RWPE2 (cell line): ENCODE results near the gene MIEF2.

Source experiments
- ATAC-seq: fragments of 200-7000 bp; cut with Tn5 transposase; 3 replicates; pipeline ENCODE4 v1.9.1; 2021; ENCODE audit warnings: low read depth
- DNase-seq: peaks from one replicate; pipeline ENCODE4 v3.0.0-alpha.2; 2020; ENCODE audit warnings: low spot score
- H3K27ac ChIP-seq: fragments of 450-650 bp; 2 replicates; pipeline ENCODE4 v1.5.1; 2017; ENCODE audit warnings: mild to moderate bottlenecking; ENCODE audit not compliant: poor library complexity, severe bottlenecking
- H3K27me3 ChIP-seq: fragments of 250-450 bp; sonication (Bioruptor Pico); 2 replicates; pipeline ENCODE4 v1.5.1; 2021; ENCODE audit warnings: mild to moderate bottlenecking, moderate library complexity; ENCODE audit not compliant: insufficient read depth, poor library complexity, severe bottlenecking
- H3K36me3 ChIP-seq: fragments of 250-450 bp; sonication (Bioruptor Pico); 2 replicates; pipeline ENCODE4 v1.5.1; 2020; ENCODE audit warnings: low read depth, mild to moderate bottlenecking, moderate library complexity
- H3K4me1 ChIP-seq: fragments of 250-450 bp; sonication (Bioruptor Pico); 2 replicates; pipeline ENCODE4 v1.5.1; 2021; ENCODE audit warnings: mild to moderate bottlenecking, moderate library complexity; ENCODE audit not compliant: insufficient read depth, poor library complexity, severe bottlenecking
- H3K4me3 ChIP-seq: fragments of 250-450 bp; sonication (Bioruptor Pico); 2 replicates; pipeline ENCODE4 v1.5.1; 2021; ENCODE audit warnings: mild to moderate bottlenecking, moderate library complexity; ENCODE audit not compliant: severe bottlenecking
- H3K9me3 ChIP-seq: fragments of 250-450 bp; sonication (Bioruptor Pico); 2 replicates; pipeline ENCODE4 v1.5.1; 2021; ENCODE audit warnings: mild to moderate bottlenecking, moderate library complexity; ENCODE audit not compliant: severe bottlenecking
- TF ChIP-seq, protein P1 (sequence below): fragments of 450-650 bp; IDR thresholded peaks from one replicate; pipeline ENCODE4 v1.5.1; 2017; ENCODE audit warnings: mild to moderate bottlenecking, moderate library complexity; ENCODE audit not compliant: poor library complexity, severe bottlenecking

The MIEF2 gene

DNA sequence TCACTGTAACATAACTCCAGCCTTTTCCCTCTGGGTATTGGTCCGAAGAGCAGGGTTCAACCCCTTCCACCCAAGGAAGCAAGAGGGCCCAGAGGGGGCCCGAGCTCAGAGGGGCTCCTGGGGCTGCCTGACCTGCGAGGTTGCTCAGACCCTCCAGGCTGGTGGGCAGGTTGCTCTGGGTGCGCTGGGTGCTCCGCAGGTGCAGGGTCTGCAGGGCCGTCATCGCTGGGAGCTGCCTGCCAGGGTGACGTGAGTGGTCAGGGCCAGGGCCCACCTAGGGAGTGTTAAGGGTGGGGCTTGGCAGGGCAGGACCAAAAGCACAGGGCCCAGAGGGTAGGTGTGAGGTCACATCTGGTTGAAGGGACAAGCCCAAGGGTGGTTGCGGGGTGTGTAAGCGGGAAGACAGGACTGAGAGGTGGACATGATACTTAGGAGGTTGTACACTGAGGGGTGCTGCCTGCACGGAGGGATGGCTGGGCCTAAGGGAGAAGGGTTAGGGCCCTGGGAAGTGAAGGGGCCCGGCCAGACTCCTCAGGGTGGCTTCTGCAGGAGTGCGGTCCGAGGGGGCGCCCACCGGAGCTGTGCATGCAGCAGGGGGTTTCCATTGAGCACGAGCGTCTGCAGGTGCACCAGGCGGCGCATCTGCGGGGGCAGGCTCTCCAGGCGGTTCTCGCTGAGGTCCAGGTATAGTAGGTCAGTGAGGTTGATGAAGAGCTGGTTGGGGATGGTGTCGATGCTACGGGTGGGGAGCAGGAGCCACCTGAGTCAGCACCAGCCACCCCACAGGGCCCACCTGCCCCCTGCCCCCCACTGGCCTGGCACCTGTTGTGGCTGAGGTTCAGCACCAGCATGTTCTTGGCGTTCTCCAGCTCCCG is 6.3 kb upstream of the MIEF2 start:
- DNase-seq (no peak), ATAC-seq (no peak)
- Histone ChIP-seq H3K27ac (no peak overlapping the region), H3K4me3 (no peak overlapping the region), H3K36me3 (peaks cover 78% of the 10 kb centered on the region), H3K27me3 (no peaks in the 10 kb centered on the region), H3K9me3 (no peaks in the 10 kb centered on the region), H3K4me1 (peaks cover 7% of the 10 kb centered on the region)
- TF ChIP-seq, protein P1, sequence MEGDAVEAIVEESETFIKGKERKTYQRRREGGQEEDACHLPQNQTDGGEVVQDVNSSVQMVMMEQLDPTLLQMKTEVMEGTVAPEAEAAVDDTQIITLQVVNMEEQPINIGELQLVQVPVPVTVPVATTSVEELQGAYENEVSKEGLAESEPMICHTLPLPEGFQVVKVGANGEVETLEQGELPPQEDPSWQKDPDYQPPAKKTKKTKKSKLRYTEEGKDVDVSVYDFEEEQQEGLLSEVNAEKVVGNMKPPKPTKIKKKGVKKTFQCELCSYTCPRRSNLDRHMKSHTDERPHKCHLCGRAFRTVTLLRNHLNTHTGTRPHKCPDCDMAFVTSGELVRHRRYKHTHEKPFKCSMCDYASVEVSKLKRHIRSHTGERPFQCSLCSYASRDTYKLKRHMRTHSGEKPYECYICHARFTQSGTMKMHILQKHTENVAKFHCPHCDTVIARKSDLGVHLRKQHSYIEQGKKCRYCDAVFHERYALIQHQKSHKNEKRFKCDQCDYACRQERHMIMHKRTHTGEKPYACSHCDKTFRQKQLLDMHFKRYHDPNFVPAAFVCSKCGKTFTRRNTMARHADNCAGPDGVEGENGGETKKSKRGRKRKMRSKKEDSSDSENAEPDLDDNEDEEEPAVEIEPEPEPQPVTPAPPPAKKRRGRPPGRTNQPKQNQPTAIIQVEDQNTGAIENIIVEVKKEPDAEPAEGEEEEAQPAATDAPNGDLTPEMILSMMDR, result no peak

DNA sequence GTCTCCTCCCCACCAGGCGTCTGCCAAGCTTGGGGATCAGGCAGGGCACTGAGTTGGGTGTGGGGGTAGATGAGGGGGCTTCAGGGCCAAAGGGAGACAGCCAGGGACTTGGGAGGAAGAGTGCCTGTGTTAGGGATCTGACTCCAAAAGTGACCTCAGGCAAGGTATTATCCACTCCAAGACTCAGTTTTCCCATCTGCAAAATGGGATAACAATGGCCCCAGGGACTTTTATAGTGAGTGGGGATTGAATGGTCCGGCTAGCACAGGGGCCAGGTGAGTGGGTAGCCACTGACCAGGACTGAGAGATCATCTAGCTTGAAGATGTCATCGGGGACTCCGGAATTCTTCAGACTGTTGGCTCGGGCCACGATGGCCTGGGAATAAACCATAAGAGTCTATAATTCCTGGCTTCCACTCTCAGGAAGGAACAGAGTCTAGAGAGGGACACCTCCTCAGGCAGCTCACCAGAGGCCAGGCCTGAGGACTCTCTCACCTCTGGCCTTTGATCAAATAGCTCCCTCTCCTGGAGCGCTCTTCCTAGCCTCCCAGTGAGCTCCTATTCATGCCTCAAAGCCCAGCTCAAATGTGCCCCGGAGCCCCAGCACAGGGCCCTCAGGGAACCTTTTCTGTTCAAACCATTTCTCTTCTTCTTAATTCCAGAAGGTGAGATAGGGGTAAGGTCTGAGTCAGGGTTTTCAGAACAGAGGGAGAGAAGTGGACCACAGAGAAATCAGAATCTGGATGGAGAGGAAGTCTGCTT is 5.4 kb upstream of the MIEF2 start:
- Histone ChIP-seq H3K36me3 (peaks cover 69% of the 10 kb centered on the region), H3K27ac (no peak overlapping the region)

DNA sequence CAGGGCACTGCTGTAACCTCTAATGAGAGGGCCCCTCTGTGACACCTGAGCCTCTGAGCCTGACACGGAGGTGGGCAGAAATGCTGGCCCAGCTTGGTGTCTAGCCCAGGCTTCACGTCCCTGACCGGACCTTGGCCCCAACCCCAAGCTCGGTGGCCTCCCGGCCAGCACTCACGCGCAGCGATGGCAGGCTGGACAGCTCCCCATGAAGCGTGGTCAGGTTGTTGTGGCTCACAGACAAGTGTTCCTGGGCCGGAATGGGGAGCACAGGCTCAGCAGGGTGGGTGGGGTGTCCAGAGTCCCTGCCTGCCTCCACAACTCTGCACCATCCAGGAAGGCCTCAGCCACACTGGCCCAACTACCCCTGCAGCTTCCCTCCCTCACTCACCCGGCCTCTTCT is 4.1 kb upstream of the MIEF2 start:
- Histone ChIP-seq H3K9me3 (no peaks in the 10 kb centered on the region), H3K36me3 (peaks cover 56% of the 10 kb centered on the region), H3K4me1 (peaks cover 17% of the 10 kb centered on the region), H3K27me3 (no peaks in the 10 kb centered on the region), H3K4me3 (no peak overlapping the region), H3K27ac (peak overlapping the region; percentile 94)
- TF ChIP-seq, protein P1, result no peak
- no peak for DNase-seq
- ATAC-seq, result no peak

More for the DNA sequence above, 5.4 kb upstream of the MIEF2 start:
- TF ChIP-seq, protein P1, result no peak
- no peak overlapping the region for H3K4me3 ChIP-seq
- H3K9me3 ChIP-seq, result no peaks in the 10 kb centered on the region
- DNase-seq, result no peak
- no peak for ATAC-seq
- no peaks in the 10 kb centered on the region for H3K27me3 ChIP-seq
- H3K4me1 ChIP-seq, result peaks cover 16% of the 10 kb centered on the region

DNA sequence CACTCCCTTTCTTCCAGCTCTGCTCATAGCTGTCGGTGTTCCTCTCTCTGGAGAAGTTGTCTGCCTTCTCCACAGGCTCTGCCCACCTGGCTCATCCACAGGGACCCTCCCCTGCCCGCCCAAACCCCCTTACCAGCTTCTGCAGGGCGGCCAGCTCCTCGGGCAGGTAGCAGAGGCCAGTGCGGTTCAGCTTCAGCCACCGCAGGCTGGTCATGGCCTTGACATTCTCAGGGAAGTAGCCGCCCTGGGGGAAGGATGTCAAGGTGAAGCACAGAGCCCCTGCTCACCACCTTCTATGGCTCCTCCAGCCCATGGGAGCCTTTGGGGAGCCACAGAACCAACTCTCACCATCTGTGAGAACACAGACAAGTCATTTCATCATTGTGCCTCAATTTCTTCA is 3.7 kb upstream of the MIEF2 start:
- peak overlapping the region; percentile 94 for H3K27ac ChIP-seq
- no peaks in the 10 kb centered on the region for H3K9me3 ChIP-seq
- TF ChIP-seq, protein P1, result no peak
- H3K4me1 ChIP-seq, result peaks cover 17% of the 10 kb centered on the region
- peaks cover 52% of the 10 kb centered on the region for H3K36me3 ChIP-seq
- DNase-seq, result no peak
- H3K4me3 ChIP-seq, result peak overlapping the region; percentile 94
- no peak for ATAC-seq
- H3K27me3 ChIP-seq, result no peaks in the 10 kb centered on the region
